ENCODE data around the gene NTF4. TPM values are rescaled to one million over a fixed set of nuclear protein-coding genes. Genes with fewer than 3 reads are reported as not detected.

NTF4 gene
- polyA plus RNA-seq, 10 donors = 2.4 to 5.8 (median 3.8) TPM

DNA sequence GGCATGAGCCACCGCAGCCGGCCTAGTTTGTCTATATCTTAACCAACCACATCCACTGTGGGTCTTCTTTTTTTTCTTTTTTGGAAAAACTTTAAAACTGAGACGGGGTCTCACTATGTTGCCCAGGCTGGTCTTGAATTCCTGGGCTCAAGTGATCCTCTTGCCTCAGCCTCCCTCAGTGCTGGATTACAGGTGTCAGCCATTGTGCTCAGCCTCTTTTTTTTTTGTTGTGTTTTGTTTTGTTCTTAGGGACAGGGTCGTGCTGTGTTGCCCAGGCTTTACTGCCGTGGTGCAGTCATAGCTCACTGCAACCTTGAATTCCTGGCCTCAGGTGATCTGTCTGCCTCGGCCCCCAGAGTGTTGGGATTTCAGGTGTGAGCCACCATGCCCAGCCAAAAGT, 28.1 kb upstream of the NTF4 start:
- no peak for DNase-seq

GRCh38 chr19:49091391-49092038, 26.9 kb upstream of the NTF4 start:
- no peak for DNase-seq

GRCh38 chr19:49086296-49086695, 21.7 kb upstream of the NTF4 start:
- no peak for DNase-seq

- no peak for DNase-seq
Observed at GRCh38 chr19:49085868-49086232, 21.2 kb upstream of the NTF4 start.

- DNase-seq = peak; percentile 99 to 100 (median 100)
Observed at GRCh38 chr19:49085020-49085867, 20.6 kb upstream of the NTF4 start, which contains the start of gene SNRNP70. Gene SNRNP70 (plus strand): TSS chr19:49085451. CDS start chr19:49086415, 964 bp downstream.

DNA sequence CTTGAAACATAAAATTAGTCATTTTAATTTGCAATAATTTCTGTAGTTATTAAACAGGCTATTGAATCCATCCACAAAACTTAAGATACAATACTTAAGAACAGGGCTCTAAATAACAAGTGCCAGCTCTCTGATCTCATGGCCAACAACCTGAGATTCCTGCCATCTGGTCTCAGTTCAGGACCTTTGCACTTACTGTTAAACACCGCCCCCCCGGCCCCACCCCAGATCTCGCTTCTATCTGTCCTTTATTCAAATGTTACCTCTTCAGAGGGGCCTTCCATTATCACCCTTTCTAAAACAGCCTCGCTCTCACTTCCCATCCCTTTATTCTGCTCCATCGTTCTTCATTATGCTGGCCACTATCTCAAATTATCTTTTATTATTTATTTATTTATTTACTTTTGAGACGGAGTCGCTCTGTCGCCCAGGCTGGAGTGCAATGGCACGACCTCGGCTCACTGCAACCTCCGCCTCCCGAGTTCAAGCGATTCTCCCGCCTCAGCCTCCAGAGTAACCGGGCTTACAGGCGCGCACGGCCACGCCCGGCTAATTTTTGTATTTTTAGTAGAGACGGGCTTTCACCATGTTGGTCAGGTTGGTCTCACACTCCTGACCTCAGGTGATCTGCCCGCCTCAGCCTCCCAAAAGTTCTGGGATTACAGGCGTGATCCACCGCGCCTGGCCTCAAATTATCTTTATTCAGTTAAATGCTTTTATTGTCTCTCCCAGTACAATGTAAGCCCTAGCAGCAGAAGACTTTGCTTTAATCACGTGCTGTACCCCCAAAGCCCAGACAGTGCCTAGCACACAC, 19.8 kb upstream of the NTF4 start:
- no peak for DNase-seq

DNA sequence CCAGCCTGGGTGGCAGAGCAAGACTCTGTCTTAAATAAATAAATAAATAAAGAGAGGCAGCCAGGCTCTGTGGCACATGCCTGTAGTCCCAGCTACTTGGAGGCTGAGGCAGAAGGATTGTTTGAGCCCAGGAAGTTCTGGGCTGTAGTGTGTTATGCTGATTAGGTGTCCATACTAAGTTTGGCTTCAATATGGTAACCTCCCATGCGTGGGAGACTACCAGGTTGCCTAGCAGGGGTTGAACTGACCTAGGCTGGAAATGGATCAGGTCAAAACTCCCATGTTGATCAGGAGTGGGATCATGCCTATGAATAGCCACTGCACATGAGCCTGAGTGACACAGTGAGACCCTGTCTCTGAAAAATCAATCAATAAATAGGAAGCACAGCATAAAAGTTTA, 16.7 kb upstream of the NTF4 start:
- DNase-seq = no peak

GRCh38 chr19:49080392-49080791, 15.8 kb upstream of the NTF4 start:
- DNase-seq = no peak

DNA sequence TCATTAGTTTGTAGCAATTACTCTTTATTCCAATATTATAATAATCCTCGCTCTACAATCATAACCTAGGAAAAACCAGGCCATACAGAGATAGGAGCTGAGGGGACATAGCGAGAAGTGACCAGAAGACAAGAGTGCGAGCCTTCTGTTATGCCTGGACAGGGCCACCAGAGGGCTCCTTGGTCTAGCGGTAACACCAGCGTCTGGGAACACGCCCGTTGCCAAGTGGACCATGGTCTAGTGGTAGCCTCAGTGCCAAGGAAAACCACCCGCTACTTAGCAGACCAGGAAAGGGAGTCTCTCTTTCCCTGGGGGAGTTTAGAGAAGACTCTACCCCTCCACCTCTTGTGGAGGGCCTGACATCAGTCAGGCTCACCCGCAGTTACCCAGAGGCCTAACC, 10.3 kb upstream of the NTF4 start:
- peak in 1 of 3 donors; percentile 71 for DNase-seq

DNA sequence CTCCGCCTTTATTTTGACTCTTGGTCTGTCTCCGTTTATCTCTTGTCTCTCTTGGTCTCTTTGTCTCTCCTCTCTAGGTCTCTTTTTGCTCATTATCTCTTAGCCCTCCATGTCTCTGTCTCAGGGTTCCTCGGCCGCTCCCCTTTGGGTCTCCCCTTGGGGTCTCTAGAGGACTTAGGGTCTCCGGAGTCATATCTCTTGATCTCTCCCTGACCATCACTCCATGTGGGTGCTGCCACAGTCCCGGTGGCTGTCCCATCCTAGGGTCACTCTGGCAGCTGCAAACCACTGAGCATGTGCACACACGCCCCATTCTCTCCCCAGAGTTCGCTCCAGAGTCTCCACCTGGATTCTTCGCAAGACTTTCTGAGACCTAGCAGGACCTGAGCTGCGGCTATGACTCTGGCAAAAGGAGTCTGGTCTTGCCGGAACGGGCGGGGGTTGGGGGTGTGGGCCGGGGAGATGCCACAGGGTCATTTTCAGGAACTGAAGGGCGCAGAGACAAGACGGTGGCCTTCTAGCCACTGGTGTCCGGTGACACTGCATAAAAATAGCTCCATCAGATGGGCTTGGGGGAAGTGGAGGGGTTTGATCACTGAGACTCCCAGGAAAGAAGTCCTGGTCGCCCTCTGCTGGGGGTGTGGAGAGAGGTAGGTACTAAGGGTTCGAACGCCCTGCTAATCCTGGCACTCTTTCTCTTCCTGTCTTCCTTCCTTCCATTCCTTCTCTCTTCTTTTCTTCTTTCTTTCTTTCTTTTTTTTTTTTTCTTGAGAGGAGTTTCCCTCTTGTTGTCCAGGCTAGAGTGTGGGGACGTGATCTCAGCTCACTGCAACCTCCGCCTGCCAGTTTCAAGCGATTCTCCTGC, 9.1 kb upstream of the NTF4 start:
- peak in 1 of 3 donors; percentile 56 for DNase-seq

- no peak for DNase-seq
Observed at GRCh38 chr19:49071860-49072547, 7.4 kb upstream of the NTF4 start.

DNA sequence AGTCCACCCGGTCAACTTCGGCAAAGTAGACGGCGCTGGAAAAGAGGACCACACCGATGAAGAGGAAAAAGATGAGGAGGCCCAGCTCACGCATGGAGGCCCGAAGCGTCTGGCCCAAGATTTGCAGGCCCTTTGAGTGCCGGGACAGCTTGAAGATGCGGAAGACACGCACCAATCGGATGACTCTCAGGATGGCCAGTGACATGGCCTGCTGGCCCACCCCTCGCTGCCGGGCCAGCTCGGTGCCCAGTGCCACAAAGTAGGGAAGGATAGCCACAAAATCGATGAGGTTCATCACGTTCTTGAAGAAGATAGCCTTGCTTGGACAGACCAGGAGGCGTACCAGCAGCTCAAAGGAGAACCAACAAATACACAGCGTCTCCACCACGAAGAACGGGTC, 5.8 kb upstream of the NTF4 start:
- no peak for DNase-seq

- DNase-seq = no peak
Observed at GRCh38 chr19:49069026-49069425, 4.4 kb upstream of the NTF4 start.

DNA sequence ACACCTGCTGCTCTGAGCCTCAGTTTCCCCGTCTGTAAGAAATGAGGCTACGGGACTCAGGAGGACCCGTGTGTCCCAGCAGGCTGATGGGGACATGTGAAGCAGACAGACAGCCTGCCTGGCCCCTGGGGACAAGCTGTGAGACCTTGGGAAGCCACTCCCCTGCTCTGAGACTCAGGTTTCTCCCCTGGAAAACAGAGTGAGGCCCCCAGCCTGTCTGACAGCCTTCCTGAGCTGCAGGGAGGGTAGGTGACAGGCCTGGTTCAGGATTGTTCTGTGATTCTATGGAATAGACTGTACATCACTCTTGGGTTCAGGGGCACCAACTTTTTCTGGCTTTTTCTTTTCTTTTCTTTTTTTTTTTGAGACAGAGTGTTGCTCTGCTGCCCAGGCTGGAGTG, 2.9 kb upstream of the NTF4 start:
- DNase-seq = no peak

- no peak for DNase-seq
Observed at GRCh38 chr19:49065905-49066512, 1.4 kb upstream of the NTF4 start.

GRCh38 chr19:49064029-49064629, 489 bp downstream of the NTF4 start:
- no peak for DNase-seq

GRCh38 chr19:49061445-49061844, 3.2 kb downstream of the NTF4 start:
- DNase-seq = no peak

- no peak for DNase-seq
Observed at GRCh38 chr19:49061000-49061399, 3.6 kb downstream of the NTF4 start.

GRCh38 chr19:49059053-49059452, 5.6 kb downstream of the NTF4 start:
- no peak for DNase-seq

DNA sequence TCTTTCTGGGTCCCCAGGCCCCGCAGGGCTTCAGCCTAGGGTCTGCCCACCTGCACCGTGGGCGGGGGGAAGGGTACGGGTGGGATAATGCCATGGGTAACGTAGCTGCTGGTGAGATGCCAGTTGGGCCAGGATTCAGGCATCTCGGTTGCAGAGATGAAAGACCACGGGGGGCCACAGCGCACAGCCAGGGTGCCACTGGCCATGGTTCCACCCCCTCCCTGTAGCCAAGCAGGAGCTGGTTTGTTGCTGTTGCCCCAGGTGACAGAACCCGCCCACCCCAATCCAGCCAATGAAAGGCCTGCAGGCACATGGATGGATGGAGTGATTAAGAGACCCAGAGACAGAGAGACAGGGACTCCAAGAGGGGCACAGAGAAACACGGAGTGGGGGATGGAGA, 6.1 kb downstream of the NTF4 start:
- DNase-seq = no peak
